Ramos (cell line): ENCODE results near the gene LGSN.
"Not testable (repeated sequence)": the region's sequence is repeated elsewhere in the genome, so short reads cannot be mapped to it uniquely, and the experiment has no call there.

Experiments used
- in situ Hi-C: fragments of 300-500 bp; cut with MboI; formaldehyde crosslinking; loops from one replicate; pipeline ENCODE4 v1.14.3; 2022; ENCODE audit warnings: low sequenced_read_pairs; ENCODE audit not compliant: unreplicated experiment

Gene LGSN

GRCh38 chr6:63249875-63250482, 69.8 kb downstream of the LGSN start:
- in situ Hi-C loops: no loop called here

GRCh38 chr6:63246581-63246980, 73.2 kb downstream of the LGSN start:
- in situ Hi-C loops: no loop called here

GRCh38 chr6:63245909-63246308, 73.9 kb downstream of the LGSN start:
- in situ Hi-C loops: no loop called here

GRCh38 chr6:63245420-63245819, 74.4 kb downstream of the LGSN start:
- in situ Hi-C loops: no loop called here

GRCh38 chr6:63236398-63236817, 83.4 kb downstream of the LGSN start:
- in situ Hi-C loops: no loop called here

- in situ Hi-C loops: not testable (repeated sequence)
Measured at GRCh38 chr6:63230511-63230910, 89.3 kb downstream of the LGSN start.

GRCh38 chr6:63230027-63230426, 89.8 kb downstream of the LGSN start:
- in situ Hi-C loops: not testable (repeated sequence)

GRCh38 chr6:63227928-63228894, 91.6 kb downstream of the LGSN start:
- in situ Hi-C loops: not testable (repeated sequence)

GRCh38 chr6:63225987-63226386, 93.8 kb downstream of the LGSN start:
- in situ Hi-C loops: not testable (repeated sequence)
